Endothelial cell (in vitro differentiated cells): Measurements from ENCODE around the gene GPR68. TPM values are rescaled to one million over a fixed set of nuclear protein-coding genes. Genes with fewer than 3 reads are reported as not detected.

ENCODE experiments used
- DNase-seq: peaks from one replicate; pipeline ENCODE4 v3.0.0; 2021; ENCODE audit warnings: low spot score
- H3K27ac Mint-ChIP-seq: one replicate; pipeline ENCODE4 v1.8.0; 2021; ENCODE audit warnings: mixed read lengths, inconsistent platforms; ENCODE audit not compliant: unreplicated experiment
- H3K27me3 Mint-ChIP-seq: one replicate; pipeline ENCODE4 v1.8.0; 2021; ENCODE audit warnings: mild to moderate bottlenecking, moderate library complexity, mixed read lengths, inconsistent platforms; ENCODE audit not compliant: unreplicated experiment
- H3K36me3 Mint-ChIP-seq: one replicate; pipeline ENCODE4 v1.8.0; 2021; ENCODE audit warnings: mild to moderate bottlenecking, low read depth, mixed read lengths, inconsistent platforms; ENCODE audit not compliant: unreplicated experiment
- H3K4me1 Mint-ChIP-seq: one replicate; pipeline ENCODE4 v1.8.0; 2021; ENCODE audit warnings: mild to moderate bottlenecking, mixed read lengths, inconsistent platforms; ENCODE audit not compliant: unreplicated experiment
- H3K4me3 Mint-ChIP-seq: one replicate; pipeline ENCODE4 v1.8.0; 2021; ENCODE audit warnings: mild to moderate bottlenecking, mixed read lengths, inconsistent platforms; ENCODE audit not compliant: unreplicated experiment
- H3K9me3 Mint-ChIP-seq: one replicate; pipeline ENCODE4 v1.8.0; 2021; ENCODE audit warnings: mixed read lengths, inconsistent platforms; ENCODE audit not compliant: unreplicated experiment
- CTCF ChIP-seq: fragments of 200-600 bp; sonication (generic); IDR thresholded peaks from one replicate; pipeline ENCODE4 v1.5.0; 2021; ENCODE audit warnings: antibody characterized with exemption; ENCODE audit not compliant: unreplicated experiment
- total RNA-seq: library from RNA; stranded (reverse); fragmentation: NEBNext Ultra II Directional; extraction: Animal tissue kit (Norgen Biotek cat#: 25700); gene quantifications from one replicate; pipeline ENCODE4 v1.2.1, GENCODE V29; 2021; ENCODE audit not compliant: unreplicated experiment

GPR68 gene
- total RNA-seq, 1 donor from 2014 or later: 5.4 TPM

- H3K4me1 Mint-ChIP-seq: peaks cover 18% of the 10 kb centered on the region
- H3K9me3 Mint-ChIP-seq: no peaks in the 10 kb centered on the region
- H3K4me3 Mint-ChIP-seq: no peak overlapping the region
- peaks cover 3% of the 10 kb centered on the region for H3K27me3 Mint-ChIP-seq
- DNase-seq: no peak
- no peak for TF ChIP-seq CTCF
- H3K27ac Mint-ChIP-seq: no peak overlapping the region
- peaks cover 15% of the 10 kb centered on the region for H3K36me3 Mint-ChIP-seq
Measured at GRCh38 chr14:91273885-91274273, 29.4 kb upstream of the GPR68 start.

- H3K36me3 Mint-ChIP-seq: peaks cover 15% of the 10 kb centered on the region
Measured at GRCh38 chr14:91273273-91273884, 28.9 kb upstream of the GPR68 start.

GRCh38 chr14:91272341-91273272 is 28.1 kb upstream of the GPR68 start:
- H3K27ac Mint-ChIP-seq: no peak overlapping the region
- H3K27me3 Mint-ChIP-seq: peaks cover 4% of the 10 kb centered on the region
- peaks cover 15% of the 10 kb centered on the region for H3K36me3 Mint-ChIP-seq
- DNase-seq: no peak
- TF ChIP-seq CTCF: no peak
- no peaks in the 10 kb centered on the region for H3K9me3 Mint-ChIP-seq
- peak overlapping the region; percentile 85 for H3K4me3 Mint-ChIP-seq
- peaks cover 18% of the 10 kb centered on the region for H3K4me1 Mint-ChIP-seq

More at GRCh38 chr14:91273273-91273884, 28.9 kb upstream of the GPR68 start:
- no peaks in the 10 kb centered on the region for H3K9me3 Mint-ChIP-seq
- H3K27ac Mint-ChIP-seq: no peak overlapping the region
- no peak for TF ChIP-seq CTCF
- peaks cover 3% of the 10 kb centered on the region for H3K27me3 Mint-ChIP-seq
- H3K4me1 Mint-ChIP-seq: peaks cover 18% of the 10 kb centered on the region
- no peak overlapping the region for H3K4me3 Mint-ChIP-seq
- DNase-seq: no peak

- peaks cover 4% of the 10 kb centered on the region for H3K27me3 Mint-ChIP-seq
- H3K4me3 Mint-ChIP-seq: no peak overlapping the region
- DNase-seq: no peak
- peaks cover 15% of the 10 kb centered on the region for H3K36me3 Mint-ChIP-seq
- no peak overlapping the region for H3K27ac Mint-ChIP-seq
- H3K9me3 Mint-ChIP-seq: no peaks in the 10 kb centered on the region
- peak; percentile 19 for TF ChIP-seq CTCF
- H3K4me1 Mint-ChIP-seq: peaks cover 18% of the 10 kb centered on the region
Measured at GRCh38 chr14:91271639-91272038, 27.1 kb upstream of the GPR68 start.

- Mint-ChIP-seq H3K4me3 (no peak overlapping the region), H3K9me3 (no peaks in the 10 kb centered on the region), H3K27me3 (peaks cover 4% of the 10 kb centered on the region), H3K4me1 (peaks cover 18% of the 10 kb centered on the region), H3K36me3 (peaks cover 17% of the 10 kb centered on the region), H3K27ac (no peak overlapping the region)
- DNase-seq: no peak
- no peak for TF ChIP-seq CTCF
Measured at GRCh38 chr14:91270619-91271018, 26.1 kb upstream of the GPR68 start.
